ENCODE measurements around the gene P3R3URF.

- TF ChIP-seq CTCF (conservative IDR thresholded peaks at IDR 0.05; ENCODE audit: low read length) (no peak), EZH2phosphoT487 (IDR thresholded peaks at IDR 0.05; ENCODE audit: borderline replicate concordance) (no peak)
These were observed 9.5 kb downstream of the P3R3URF start for GRCh38 chr1:46166521-46167462.

All from Loucy (cell line).